ENCODE measurements around the gene DGKI.

DNA sequence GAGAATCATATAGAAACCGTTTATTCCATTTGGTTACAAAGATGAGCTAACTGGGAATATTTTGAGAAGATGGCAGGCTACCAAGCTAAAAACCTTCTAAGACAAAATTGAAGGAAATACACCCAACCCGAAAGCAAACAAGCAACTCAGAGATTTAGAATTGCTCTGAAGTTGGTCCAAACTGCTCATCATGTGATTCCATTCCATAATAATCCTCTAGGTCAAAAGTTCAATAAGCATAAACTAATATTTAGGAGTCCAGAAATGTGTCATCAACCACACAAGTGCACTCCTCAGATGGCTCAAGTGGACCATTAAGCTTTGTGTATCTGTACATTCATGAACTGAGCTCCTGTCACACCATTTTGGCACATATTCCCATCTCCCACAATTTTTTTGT is 28.7 kb downstream of the DGKI start:
- TF ChIP-seq, protein P1, sequence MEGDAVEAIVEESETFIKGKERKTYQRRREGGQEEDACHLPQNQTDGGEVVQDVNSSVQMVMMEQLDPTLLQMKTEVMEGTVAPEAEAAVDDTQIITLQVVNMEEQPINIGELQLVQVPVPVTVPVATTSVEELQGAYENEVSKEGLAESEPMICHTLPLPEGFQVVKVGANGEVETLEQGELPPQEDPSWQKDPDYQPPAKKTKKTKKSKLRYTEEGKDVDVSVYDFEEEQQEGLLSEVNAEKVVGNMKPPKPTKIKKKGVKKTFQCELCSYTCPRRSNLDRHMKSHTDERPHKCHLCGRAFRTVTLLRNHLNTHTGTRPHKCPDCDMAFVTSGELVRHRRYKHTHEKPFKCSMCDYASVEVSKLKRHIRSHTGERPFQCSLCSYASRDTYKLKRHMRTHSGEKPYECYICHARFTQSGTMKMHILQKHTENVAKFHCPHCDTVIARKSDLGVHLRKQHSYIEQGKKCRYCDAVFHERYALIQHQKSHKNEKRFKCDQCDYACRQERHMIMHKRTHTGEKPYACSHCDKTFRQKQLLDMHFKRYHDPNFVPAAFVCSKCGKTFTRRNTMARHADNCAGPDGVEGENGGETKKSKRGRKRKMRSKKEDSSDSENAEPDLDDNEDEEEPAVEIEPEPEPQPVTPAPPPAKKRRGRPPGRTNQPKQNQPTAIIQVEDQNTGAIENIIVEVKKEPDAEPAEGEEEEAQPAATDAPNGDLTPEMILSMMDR (IDR thresholded peaks at IDR 0.05; ENCODE audit: insufficient read depth, low read length, poor library complexity, severe bottlenecking), result no peak
- TF ChIP-seq EZH2phosphoT487 (conservative IDR thresholded peaks at IDR 0.05; ENCODE audit: low read length), result no peak
